Globus pallidus (tissue), 1 donor: Measurements from ENCODE around the gene FLOT2.
A peak's percentile ranks its signal among the peaks of the same experiment; 100 is the strongest.
"Not testable (repeated sequence)": the region's sequence is repeated elsewhere in the genome, so short reads cannot be mapped to it uniquely, and the experiment has no call there.

Source experiments
- DNase-seq: peaks from one replicate; pipeline ENCODE4 v3.0.0-alpha.2; 2015; ENCODE audit warnings: low spot score

The FLOT2 gene

GRCh38 chr17:28842282-28843012, 55.1 kb downstream of the FLOT2 start, which contains the start of gene FAM222B:
TSS of gene FAM222B (minus strand) at chr17:28842790. CDS start at chr17:28766667, 76,123 bp downstream.
- peak; percentile 80 for DNase-seq

DNA sequence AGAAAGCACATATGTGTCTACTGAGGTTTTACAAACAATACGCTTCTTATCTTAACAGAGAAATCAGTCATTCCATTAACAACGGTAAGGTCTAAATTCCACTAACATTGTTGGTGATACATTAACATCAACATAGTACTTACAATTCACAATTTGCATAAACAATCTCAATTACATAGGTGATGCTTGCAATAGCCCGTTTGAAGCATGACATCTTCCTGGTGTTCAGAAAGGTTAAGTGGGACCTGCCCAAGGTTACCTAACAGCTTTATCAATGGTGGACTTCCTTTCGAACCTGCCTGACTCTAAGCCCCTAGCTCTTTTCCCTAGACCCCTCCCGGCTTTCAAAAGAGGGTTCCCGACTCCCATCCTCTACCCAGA, 55.6 kb downstream of the FLOT2 start:
- DNase-seq, result no peak

- DNase-seq, result no peak
Measured at GRCh38 chr17:28839221-28839620, 58.3 kb downstream of the FLOT2 start.

DNA sequence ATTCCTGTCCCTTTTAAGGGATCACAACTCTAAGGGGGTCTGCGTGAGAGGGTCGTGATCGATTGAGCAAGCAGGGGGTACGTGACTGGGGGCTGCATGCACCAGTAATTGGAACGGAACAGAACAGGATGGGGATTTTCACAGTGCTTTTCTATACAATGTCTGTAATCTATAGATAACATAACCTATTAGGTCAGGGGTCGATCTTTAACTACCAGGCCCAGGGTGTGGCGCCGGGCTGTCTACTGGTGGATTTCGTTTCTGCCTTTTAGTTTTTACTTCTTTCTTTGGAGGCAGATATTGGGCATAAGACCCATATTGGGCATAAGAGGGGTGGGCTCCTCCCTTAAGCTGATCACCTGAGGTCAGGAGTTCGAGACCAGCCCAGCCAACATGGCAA, 61.0 kb downstream of the FLOT2 start:
- DNase-seq, result not testable (repeated sequence)

GRCh38 chr17:28834420-28834819, 63.1 kb downstream of the FLOT2 start:
- DNase-seq, result no peak
